ENCODE results near the gene FAM161B. TPM values are rescaled to one million over a fixed set of nuclear protein-coding genes. Genes with fewer than 3 reads are reported as not detected.

Gene FAM161B
- total and polyA plus RNA-seq, 2 of the 13 experiments (the other 11 are each of a cell fraction or from before 2014, with no cell fraction given) = 1.6 to 2.0 TPM

GRCh38 chr14:73949752-73950734, at the start of gene FAM161B, which contains the start of gene COQ6 (continued):
- TF ChIP-seq ZNF333 (CRISPR knock-in tag; IDR thresholded peaks at IDR 0.05; ENCODE audit: borderline replicate concordance) (no peak), GPN1 (CRISPR knock-in tag; IDR thresholded peaks at IDR 0.05; ENCODE audit: borderline replicate concordance) (no peak; the same call in 1 of the 2 replicates), RAD51 (IDR thresholded peaks at IDR 0.05; ENCODE audit: borderline replicate concordance) (no peak), DZIP1 (CRISPR knock-in tag; IDR thresholded peaks at IDR 0.05) (no peak), ZNF414 (CRISPR knock-in tag; IDR thresholded peaks at IDR 0.05) (peak; percentile 63; the same call in 1 of the 2 replicates), ZFY (CRISPR knock-in tag; IDR thresholded peaks at IDR 0.05) (peak; percentile 94), DRAP1 (CRISPR knock-in tag; IDR thresholded peaks at IDR 0.05) (peak; percentile 61), PLRG1 (conservative IDR thresholded peaks at IDR 0.05) (no peak), TEF (CRISPR knock-in tag; IDR thresholded peaks at IDR 0.05) (no peak), PLSCR1 (CRISPR knock-in tag; IDR thresholded peaks at IDR 0.05; ENCODE audit: borderline replicate concordance) (no peak; the same call in 1 of the 2 replicates), ZNF451 (CRISPR knock-in tag; IDR thresholded peaks at IDR 0.05) (peak; percentile 76; the same call in 1 of the 2 replicates), SPEN (CRISPR knock-in tag; IDR thresholded peaks at IDR 0.05; ENCODE audit: low read depth) (peak; percentile 85), ZBTB10 (CRISPR knock-in tag; IDR thresholded peaks at IDR 0.05; ENCODE audit: borderline replicate concordance) (no peak), KAT7 (CRISPR knock-in tag; IDR thresholded peaks at IDR 0.05; ENCODE audit: borderline replicate concordance) (no peak), GMEB2 (CRISPR knock-in tag; IDR thresholded peaks at IDR 0.05; ENCODE audit: low read depth) (peak; percentile 69), ZNF567 (CRISPR knock-in tag; IDR thresholded peaks at IDR 0.05; ENCODE audit: borderline replicate concordance) (peak; percentile 21; the same call in 1 of the 2 replicates), CREBL2 (CRISPR knock-in tag; IDR thresholded peaks at IDR 0.05; ENCODE audit: borderline replicate concordance) (peak; percentile 86; the same call in 1 of the 2 replicates)

Measured in HepG2 (cell line).